Activated CD4-positive, alpha-beta T cell treated with anti-CD3 and anti-CD28 coated beads, Interleukin-2, Interleukin-6, amounts not matched to agents 100 ng/mL and 50 ng/mL, durations not matched to agents 16 hours and 8 hours (primary cell): Measurements from ENCODE around the gene VPS51.
A peak's percentile ranks its signal among the peaks of the same experiment; 100 is the strongest.
"Not testable (repeated sequence)": the region's sequence is repeated elsewhere in the genome, so short reads cannot be mapped to it uniquely, and the experiment has no call there.

Experiments
- DNase-seq: peaks from one replicate; pipeline ENCODE4 v3.0.0-alpha.2; 2020

VPS51 gene

GRCh38 chr11:65108469-65109123 lies 12.6 kb downstream of the VPS51 start:
- DNase-seq: no peak

GRCh38 chr11:65109231-65110198 lies 13.5 kb downstream of the VPS51 start:
- no peak for DNase-seq

GRCh38 chr11:65110354-65110861 lies 14.4 kb downstream of the VPS51 start:
- peak; percentile 96 for DNase-seq

GRCh38 chr11:65111159-65111743 lies 15.2 kb downstream of the VPS51 start:
- DNase-seq: no peak

GRCh38 chr11:65111744-65112545 lies 15.9 kb downstream of the VPS51 start, which contains the start of gene TM7SF2:
Gene TM7SF2 (plus strand): TSS chr11:65111872. CDS start chr11:65112016, 144 bp downstream.
- peak; percentile 97 for DNase-seq

- peak; percentile 84 for DNase-seq
Observed at GRCh38 chr11:65112546-65113360, 16.7 kb downstream of the VPS51 start.

GRCh38 chr11:65113361-65113756 lies 17.3 kb downstream of the VPS51 start:
- DNase-seq: no peak

GRCh38 chr11:65113839-65114238 lies 17.8 kb downstream of the VPS51 start:
- DNase-seq: no peak

GRCh38 chr11:65114538-65115171 lies 18.6 kb downstream of the VPS51 start:
- no peak for DNase-seq

GRCh38 chr11:65115361-65116082 lies 19.5 kb downstream of the VPS51 start:
- DNase-seq: no peak

- peak; percentile 79 for DNase-seq
Observed at GRCh38 chr11:65116370-65117205, 20.6 kb downstream of the VPS51 start.

- peak; percentile 100 for DNase-seq
Observed at GRCh38 chr11:65117206-65118096, 21.4 kb downstream of the VPS51 start, which contains the start of gene ZNHIT2. Gene ZNHIT2 (minus strand): TSS chr11:65117701. CDS start chr11:65117653, 48 bp downstream.

GRCh38 chr11:65118097-65118837 lies 22.3 kb downstream of the VPS51 start:
- DNase-seq: no peak

GRCh38 chr11:65118891-65119669 lies 23.1 kb downstream of the VPS51 start:
- not testable (repeated sequence) for DNase-seq

GRCh38 chr11:65119670-65119995 lies 23.6 kb downstream of the VPS51 start:
- DNase-seq: no peak

- DNase-seq: no peak
Observed at GRCh38 chr11:65120831-65121230, 24.8 kb downstream of the VPS51 start.

- DNase-seq: no peak
Observed at GRCh38 chr11:65121447-65121864, 25.4 kb downstream of the VPS51 start.
